Parathyroid adenoma (tissue), 2 donors: ENCODE measurements around the gene KCNH1.

Experiments
- H2AFZ ChIP-seq: fragments of 300-600 bp; sonication (generic); one replicate; pipeline ENCODE4 v1.7.0; 2017; ENCODE audit warnings: antibody characterized with exemption, mild to moderate bottlenecking
- H3K27ac ChIP-seq: fragments of 300-600 bp; sonication (generic); one replicate; pipeline ENCODE4 v1.7.0; 2017
- H3K27me3 ChIP-seq: fragments of 300-600 bp; sonication (generic); one replicate; pipeline ENCODE4 v1.7.0; 2017; ENCODE audit warnings: low read length; ENCODE audit not compliant: control insufficient read depth, insufficient read depth
- H3K36me3 ChIP-seq: fragments of 300-600 bp; sonication (generic); one replicate; pipeline ENCODE4 v1.7.0; 2017; ENCODE audit warnings: low read length; ENCODE audit not compliant: control insufficient read depth, insufficient read depth
- H3K4me1 ChIP-seq: fragments of 300-600 bp; sonication (generic); one replicate; pipeline ENCODE4 v1.7.0; 2017; ENCODE audit warnings: control low read depth
- H3K4me2 ChIP-seq: fragments of 300-600 bp; sonication (generic); one replicate; pipeline ENCODE4 v1.7.0; 2017; ENCODE audit warnings: low read length
- H3K4me3 ChIP-seq: fragments of 300-600 bp; sonication (generic); one replicate; pipeline ENCODE4 v1.7.0; 2017; ENCODE audit warnings: low read depth, low read length
- H3K79me2 ChIP-seq: fragments of 300-600 bp; sonication (generic); one replicate; pipeline ENCODE4 v1.7.0; 2017; ENCODE audit warnings: control low read depth
- H3K9ac ChIP-seq: fragments of 300-600 bp; sonication (generic); one replicate; pipeline ENCODE4 v1.7.0; 2017; ENCODE audit warnings: mild to moderate bottlenecking
- H3K9me3 ChIP-seq: fragments of 300-600 bp; sonication (generic); one replicate; pipeline ENCODE4 v1.7.0; 2017; ENCODE audit warnings: low read length; ENCODE audit not compliant: control insufficient read depth
- CTCF ChIP-seq: fragments of 300-600 bp; sonication (generic); IDR thresholded peaks from one replicate; pipeline ENCODE4 v1.7.0; 2017; ENCODE audit warnings: antibody characterized with exemption, mild to moderate bottlenecking
- donor health status: primary hyperparathyroidism.

The KCNH1 gene

GRCh38 chr1:210850556-210850955 lies 283.4 kb downstream of the KCNH1 start:
- H3K79me2 ChIP-seq: no peaks in the 10 kb centered on the region
- no peak overlapping the region for H3K9ac ChIP-seq
- no peaks in the 10 kb centered on the region for H3K4me1 ChIP-seq
- H3K36me3 ChIP-seq: no peaks in the 10 kb centered on the region
- no peak overlapping the region for H3K27ac ChIP-seq
- H3K27me3 ChIP-seq: no peaks in the 10 kb centered on the region
- no peak overlapping the region for H3K4me2 ChIP-seq
- H2AFZ ChIP-seq: no peak overlapping the region
- H3K9me3 ChIP-seq: no peaks in the 10 kb centered on the region
- H3K4me3 ChIP-seq: no peak overlapping the region
- TF ChIP-seq CTCF: no peak

- H3K4me3 ChIP-seq: no peak overlapping the region
- no peaks in the 10 kb centered on the region for H3K79me2 ChIP-seq
- H3K9ac ChIP-seq: no peak overlapping the region
- no peaks in the 10 kb centered on the region for H3K4me1 ChIP-seq
- H2AFZ ChIP-seq: no peak overlapping the region
- H3K27ac ChIP-seq: no peak overlapping the region
- H3K27me3 ChIP-seq: no peaks in the 10 kb centered on the region
- no peak for TF ChIP-seq CTCF
- H3K4me2 ChIP-seq: no peak overlapping the region
- H3K9me3 ChIP-seq: no peaks in the 10 kb centered on the region
- no peaks in the 10 kb centered on the region for H3K36me3 ChIP-seq
These were observed 285.5 kb downstream of the KCNH1 start for GRCh38 chr1:210848474-210848873.

GRCh38 chr1:210841926-210842625 lies 291.9 kb downstream of the KCNH1 start:
- no peak for TF ChIP-seq CTCF
- no peaks in the 10 kb centered on the region for H3K9me3 ChIP-seq
- no peaks in the 10 kb centered on the region for H3K27me3 ChIP-seq
- H3K4me3 ChIP-seq: no peak overlapping the region
- no peaks in the 10 kb centered on the region for H3K79me2 ChIP-seq
- no peaks in the 10 kb centered on the region for H3K36me3 ChIP-seq
- H3K4me2 ChIP-seq: no peak overlapping the region
- H3K9ac ChIP-seq: no peak overlapping the region
- no peak overlapping the region for H3K27ac ChIP-seq
- H2AFZ ChIP-seq: no peak overlapping the region
- no peaks in the 10 kb centered on the region for H3K4me1 ChIP-seq

GRCh38 chr1:210830034-210831028 lies 303.6 kb downstream of the KCNH1 start:
- Histone ChIP-seq H3K27me3 (no peaks in the 10 kb centered on the region), H3K4me3 (no peak overlapping the region), H3K79me2 (no peaks in the 10 kb centered on the region), H3K9ac (no peak overlapping the region), H3K36me3 (no peaks in the 10 kb centered on the region), H2AFZ (no peak overlapping the region), H3K4me2 (no peak overlapping the region), H3K4me1 (no peaks in the 10 kb centered on the region), H3K27ac (no peak overlapping the region), H3K9me3 (no peaks in the 10 kb centered on the region)
- TF ChIP-seq CTCF: no peak
